WERI-Rb-1 (cell line): ENCODE measurements around the gene CDK6.

Experiments
- DNase-seq: peaks from one replicate; pipeline ENCODE4 v3.0.0-alpha.2; 2020
- H3K27ac ChIP-seq: fragments of 250-450 bp; sonication (Bioruptor Pico); 2 replicates; pipeline ENCODE4 v1.5.1; 2020; ENCODE audit warnings: mild to moderate bottlenecking, moderate library complexity
- H3K27me3 ChIP-seq: fragments of 250-450 bp; sonication (Bioruptor Pico); 2 replicates; pipeline ENCODE4 v1.5.1; 2021; ENCODE audit warnings: mild to moderate bottlenecking, low read depth, moderate library complexity; ENCODE audit not compliant: insufficient read depth, severe bottlenecking
- H3K36me3 ChIP-seq: fragments of 250-450 bp; sonication (Bioruptor Pico); 2 replicates; pipeline ENCODE4 v1.5.1; 2020; ENCODE audit warnings: mild to moderate bottlenecking, moderate library complexity
- H3K4me3 ChIP-seq: 2 replicates; pipeline ENCODE4 v1.5.1; 2011; ENCODE audit warnings: low read depth, mild to moderate bottlenecking, control low read depth, low read length
- H3K9me3 ChIP-seq: fragments of 250-450 bp; sonication (Bioruptor Pico); 2 replicates; pipeline ENCODE4 v1.5.1; 2021; ENCODE audit warnings: mild to moderate bottlenecking, moderate library complexity; ENCODE audit not compliant: severe bottlenecking
- CTCF ChIP-seq: IDR thresholded peaks from 2 replicates; pipeline ENCODE4 v1.5.1; 2011; ENCODE audit warnings: low read depth, mild to moderate bottlenecking, control low read depth, inconsistent platforms, low read length

Gene CDK6

GRCh38 chr7:92714280-92714679 is 122.1 kb downstream of the CDK6 start:
- H3K27ac ChIP-seq = no peak overlapping the region
- H3K4me3 ChIP-seq = no peak overlapping the region
- no peaks in the 10 kb centered on the region for H3K36me3 ChIP-seq
- no peaks in the 10 kb centered on the region for H3K27me3 ChIP-seq
- DNase-seq = no peak
- H3K9me3 ChIP-seq = no peaks in the 10 kb centered on the region
- TF ChIP-seq CTCF = no peak

GRCh38 chr7:92709912-92710311 is 126.5 kb downstream of the CDK6 start:
- DNase-seq = no peak
- no peaks in the 10 kb centered on the region for H3K36me3 ChIP-seq

GRCh38 chr7:92709150-92709549 is 127.2 kb downstream of the CDK6 start:
- Histone ChIP-seq H3K4me3 (no peak overlapping the region), H3K36me3 (no peaks in the 10 kb centered on the region), H3K27me3 (no peaks in the 10 kb centered on the region), H3K9me3 (no peaks in the 10 kb centered on the region), H3K27ac (no peak overlapping the region)
- no peak for DNase-seq
- TF ChIP-seq CTCF = no peak

More at GRCh38 chr7:92709912-92710311, 126.5 kb downstream of the CDK6 start:
- H3K4me3 ChIP-seq = no peak overlapping the region
- H3K27ac ChIP-seq = no peak overlapping the region
- H3K9me3 ChIP-seq = no peaks in the 10 kb centered on the region
- H3K27me3 ChIP-seq = no peaks in the 10 kb centered on the region
- TF ChIP-seq CTCF = no peak

- no peaks in the 10 kb centered on the region for H3K36me3 ChIP-seq
- no peak for DNase-seq
- H3K4me3 ChIP-seq = no peak overlapping the region
Observed at GRCh38 chr7:92708111-92709042, 128.0 kb downstream of the CDK6 start.

GRCh38 chr7:92707435-92707834 is 128.9 kb downstream of the CDK6 start:
- H3K9me3 ChIP-seq = no peaks in the 10 kb centered on the region
- no peak for DNase-seq
- no peak overlapping the region for H3K4me3 ChIP-seq
- no peak for TF ChIP-seq CTCF
- H3K36me3 ChIP-seq = no peaks in the 10 kb centered on the region
- no peak overlapping the region for H3K27ac ChIP-seq
- H3K27me3 ChIP-seq = no peaks in the 10 kb centered on the region

More at GRCh38 chr7:92708111-92709042, 128.0 kb downstream of the CDK6 start:
- no peak for TF ChIP-seq CTCF
- H3K9me3 ChIP-seq = no peaks in the 10 kb centered on the region
- no peak overlapping the region for H3K27ac ChIP-seq
- H3K27me3 ChIP-seq = no peaks in the 10 kb centered on the region

- DNase-seq = no peak
- Histone ChIP-seq H3K27ac (no peak overlapping the region), H3K27me3 (no peaks in the 10 kb centered on the region), H3K36me3 (no peaks in the 10 kb centered on the region), H3K9me3 (no peaks in the 10 kb centered on the region), H3K4me3 (no peak overlapping the region)
- no peak for TF ChIP-seq CTCF
Observed at GRCh38 chr7:92706563-92706962, 129.8 kb downstream of the CDK6 start.
